GM21786 (cell line): ENCODE results near the gene SNUPN.
"Not testable (repeated sequence)": the region's sequence is repeated elsewhere in the genome, so short reads cannot be mapped to it uniquely, and the experiment has no call there.

Source experiments
- ATAC-seq: cut with Tn5 transposase; IDR thresholded peaks from one replicate; pipeline ENCODE4 v1.9.1; 2021; ENCODE audit not compliant: unreplicated experiment

Gene SNUPN

DNA sequence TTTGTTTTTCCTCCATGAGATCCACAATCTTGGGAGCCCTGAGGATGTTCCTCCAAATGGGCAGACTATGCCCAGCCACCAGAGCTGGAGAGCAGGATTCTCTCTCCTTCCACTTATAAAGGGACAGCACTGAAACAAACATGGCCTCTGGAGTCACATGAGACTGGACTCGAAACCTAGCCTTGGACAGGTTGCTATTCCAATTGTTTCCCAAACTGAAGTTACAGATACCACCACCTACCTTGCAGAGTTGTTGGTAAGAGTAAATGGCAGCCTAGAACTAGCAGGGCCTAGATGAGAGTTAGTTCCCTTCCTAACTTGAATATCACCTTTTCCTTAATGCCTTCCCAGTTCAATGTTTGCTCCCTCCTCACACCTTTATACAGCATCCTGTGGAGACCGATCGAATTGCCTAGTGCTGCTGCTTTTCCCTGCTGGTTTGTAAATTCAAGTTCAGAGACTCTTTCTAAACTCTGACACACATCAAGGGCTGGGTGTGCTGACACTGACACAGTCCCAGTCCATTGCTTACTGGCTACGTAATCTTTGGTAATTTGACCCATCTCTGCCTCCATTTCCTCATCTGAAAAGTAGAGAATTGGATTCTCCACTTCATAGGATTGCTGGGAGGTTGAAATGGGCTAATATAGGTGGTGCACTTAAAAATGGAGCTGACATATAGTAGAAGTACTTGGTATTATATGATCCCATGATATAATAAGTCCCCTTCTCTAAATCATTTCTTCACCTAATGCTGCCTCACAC is 11.9 kb upstream of the SNUPN start:
- no peak for ATAC-seq

DNA sequence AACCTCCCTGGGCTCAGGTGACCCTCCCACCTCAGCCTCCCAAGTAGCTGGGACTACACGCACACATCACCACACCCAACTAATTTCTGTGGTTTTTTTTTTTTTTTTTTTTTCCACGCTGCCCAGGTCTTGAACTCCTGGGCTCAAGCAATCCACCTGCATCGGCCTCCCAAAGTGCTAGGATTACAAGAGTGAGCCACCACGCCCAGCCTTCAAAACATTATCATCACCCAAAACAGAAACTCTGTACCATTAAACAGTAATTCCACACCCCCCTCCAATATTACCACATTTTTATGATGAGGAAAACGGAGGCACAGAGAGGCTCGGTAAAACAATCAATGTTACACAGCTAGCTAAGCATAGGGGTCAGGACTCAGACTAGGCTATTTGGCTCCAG is 10.5 kb upstream of the SNUPN start:
- no peak for ATAC-seq

DNA sequence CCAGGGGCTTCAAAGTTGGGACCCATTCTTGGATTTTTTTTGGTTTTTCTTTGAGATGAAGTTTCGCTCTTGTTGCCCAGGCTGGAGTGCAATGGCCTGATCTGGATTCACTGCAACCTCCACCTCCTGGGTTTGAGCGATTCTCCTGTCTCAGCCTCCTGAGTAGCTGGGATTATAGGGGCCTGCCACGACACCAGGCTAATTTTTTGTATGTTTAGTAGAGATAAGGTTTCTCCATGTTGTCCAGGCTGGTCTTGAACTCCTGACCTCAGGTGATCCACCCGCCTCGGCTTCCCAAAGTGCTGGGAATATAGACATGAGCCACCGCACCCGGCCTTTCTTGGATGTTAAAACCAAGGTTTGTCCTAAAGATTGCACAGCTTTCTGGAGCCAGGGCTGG is 8.4 kb upstream of the SNUPN start:
- not testable (repeated sequence) for ATAC-seq

DNA sequence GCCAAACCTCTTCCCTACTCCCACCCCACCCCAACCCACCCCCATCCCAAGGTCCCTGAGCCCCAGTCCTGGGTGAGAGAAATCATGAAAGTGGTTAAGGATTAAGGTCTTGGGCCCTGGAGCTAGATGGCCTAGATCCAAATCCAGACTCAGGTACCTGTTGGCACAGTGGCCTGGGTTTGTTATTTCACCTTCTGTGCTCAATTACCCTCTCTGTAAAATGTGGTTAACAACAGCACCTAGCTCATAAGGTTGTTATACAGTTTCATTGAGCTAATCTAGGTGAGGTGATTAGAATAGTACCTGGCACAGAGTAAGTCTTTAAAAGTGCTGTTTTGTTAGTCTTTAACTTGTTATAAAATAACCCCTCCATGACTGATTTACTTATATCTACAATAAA is 6.4 kb upstream of the SNUPN start:
- ATAC-seq, result no peak

DNA sequence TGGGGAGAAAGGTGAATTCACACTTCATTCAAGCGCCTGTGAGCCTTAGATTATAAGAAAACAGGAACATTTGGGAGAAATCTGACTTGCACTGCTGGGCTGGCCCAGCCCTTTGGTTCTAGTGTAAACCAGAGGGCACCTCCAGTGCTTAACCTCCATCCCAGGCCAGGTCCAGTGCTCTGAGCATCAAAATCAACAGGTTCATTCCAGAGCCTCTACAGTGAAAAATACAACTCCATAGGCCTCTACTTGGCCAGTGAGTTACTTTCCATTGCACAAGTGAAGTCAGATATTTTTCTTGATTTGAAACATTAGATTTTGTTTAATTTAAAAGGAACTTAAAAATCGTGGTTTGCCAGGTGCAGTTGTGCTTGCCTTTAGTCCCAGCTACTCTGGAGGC is 3.0 kb downstream of the SNUPN start:
- no peak for ATAC-seq

- ATAC-seq, result no peak
Observed at GRCh38 chr15:75620841-75621391, 4.6 kb downstream of the SNUPN start.

DNA sequence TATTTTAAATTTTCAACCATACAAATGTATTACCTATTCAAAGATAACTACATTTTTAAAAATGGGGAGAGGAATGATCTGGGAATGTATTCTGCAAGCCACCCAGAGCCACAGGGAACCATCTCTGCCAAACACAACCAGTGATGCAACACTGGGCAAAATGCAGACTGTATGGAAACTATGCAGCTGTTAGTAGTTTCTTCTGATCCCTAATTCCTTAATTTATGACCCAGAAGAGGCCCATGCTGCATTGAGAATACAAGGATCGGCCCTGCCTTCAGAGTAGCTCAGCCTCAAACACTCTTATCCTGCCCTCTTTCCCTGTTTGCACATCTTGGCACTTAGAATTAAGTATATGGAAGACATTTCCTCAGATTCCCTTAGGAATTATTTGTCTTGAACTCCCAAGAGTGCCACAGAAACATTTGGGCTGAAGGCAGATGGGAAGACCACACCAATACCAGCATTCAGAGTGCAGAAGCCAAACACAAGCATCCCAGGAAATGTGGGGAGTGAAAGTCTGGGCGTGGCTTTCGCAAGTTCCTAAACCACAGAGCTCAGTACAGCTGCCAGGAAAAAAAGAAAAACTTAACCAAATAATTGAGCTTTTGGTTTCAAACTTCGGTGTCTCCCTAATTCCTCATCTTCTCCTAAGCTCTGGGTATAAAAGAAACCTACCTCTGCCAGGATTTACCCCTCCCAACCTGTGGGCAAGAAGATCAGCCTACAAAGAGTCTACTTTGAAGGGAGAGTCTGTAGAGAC is 5.3 kb downstream of the SNUPN start:
- ATAC-seq, result no peak

- ATAC-seq, result no peak
Observed at GRCh38 chr15:75616766-75617165, 8.8 kb downstream of the SNUPN start.

- ATAC-seq, result no peak
Observed at GRCh38 chr15:75606711-75607699, 18.5 kb downstream of the SNUPN start.

GRCh38 chr15:75606026-75606425 is 19.5 kb downstream of the SNUPN start:
- no peak for ATAC-seq

GRCh38 chr15:75599401-75599800 is 26.1 kb downstream of the SNUPN start:
- no peak for ATAC-seq

DNA sequence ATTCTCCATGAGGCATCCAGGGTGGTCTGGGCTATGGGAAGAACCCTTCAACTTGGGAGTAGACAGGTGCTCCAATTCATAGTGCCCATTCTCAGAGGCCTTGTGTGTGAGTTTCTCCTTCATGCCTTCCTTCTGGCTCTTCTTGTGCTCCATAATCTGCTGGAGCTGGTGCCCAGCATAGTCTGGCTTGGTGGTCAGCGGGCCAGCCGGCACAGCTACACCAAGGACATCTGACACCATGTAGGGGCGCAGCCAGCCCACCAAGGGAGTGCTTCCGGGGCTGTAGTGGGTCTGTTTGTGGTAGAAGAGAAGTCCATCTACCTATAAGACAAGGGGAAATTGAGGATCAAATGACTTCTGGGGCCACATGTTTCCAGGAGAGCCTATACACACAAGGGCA is 27.2 kb downstream of the SNUPN start:
- ATAC-seq, result no peak

GRCh38 chr15:75597667-75598341 is 27.7 kb downstream of the SNUPN start:
- no peak for ATAC-seq

- no peak for ATAC-seq
Observed at GRCh38 chr15:75596703-75597345, 28.7 kb downstream of the SNUPN start.

GRCh38 chr15:75594276-75594675 is 31.2 kb downstream of the SNUPN start:
- ATAC-seq, result no peak

DNA sequence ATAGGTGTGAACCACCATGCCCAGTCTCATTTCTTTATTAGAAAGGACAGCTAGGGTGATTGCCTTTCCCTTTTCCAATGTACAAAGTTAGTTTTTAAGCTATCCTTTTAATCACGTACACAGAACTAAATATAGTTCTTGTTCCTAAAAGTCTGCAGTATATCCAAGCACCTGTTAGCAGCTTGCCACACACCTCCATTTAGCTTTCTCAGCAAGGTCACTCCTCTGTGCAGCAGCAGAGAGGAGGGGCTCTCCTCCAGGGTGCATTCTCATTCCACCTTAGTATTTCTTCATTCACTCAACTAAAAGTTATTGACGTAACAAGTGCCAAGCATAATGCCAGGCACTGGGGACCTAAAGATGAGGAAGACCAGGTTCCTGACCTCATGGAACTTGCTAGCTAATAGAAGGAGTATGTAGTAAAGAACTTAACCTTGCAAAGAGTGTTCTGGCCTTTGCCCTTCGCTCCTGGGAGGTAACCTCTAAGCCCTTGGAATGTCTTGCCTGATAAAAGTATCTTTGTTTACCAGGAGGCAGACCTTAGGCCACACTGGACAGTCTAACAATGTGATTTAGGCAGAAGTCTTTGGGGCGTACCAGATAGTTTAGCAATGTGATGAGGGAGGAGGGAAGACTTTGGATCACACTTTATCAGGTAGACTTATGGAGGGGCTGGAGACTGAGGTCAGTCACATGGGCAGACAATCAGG is 33.7 kb downstream of the SNUPN start:
- no peak for ATAC-seq

DNA sequence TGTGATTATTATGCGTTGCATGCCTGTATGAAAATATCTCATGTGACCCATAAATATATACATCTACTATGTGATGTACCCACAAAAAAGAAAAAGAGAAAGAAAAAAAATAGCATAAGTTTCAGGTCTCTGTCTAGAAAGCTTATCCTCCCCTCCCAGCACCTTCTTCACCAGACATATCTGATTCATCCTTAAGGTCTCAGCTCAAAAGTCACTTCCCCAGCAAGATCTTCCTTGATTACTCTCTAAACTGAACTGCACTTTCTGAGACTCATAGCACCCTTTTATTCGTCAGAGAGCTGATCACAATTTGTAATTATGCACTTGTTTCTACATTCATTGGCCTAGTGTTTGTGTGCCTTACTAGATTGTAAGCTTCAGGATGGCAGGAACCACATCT is 35.3 kb downstream of the SNUPN start:
- no peak for ATAC-seq

- ATAC-seq, result no peak
Observed at GRCh38 chr15:75589071-75589470, 36.5 kb downstream of the SNUPN start.

- not testable (repeated sequence) for ATAC-seq
Observed at GRCh38 chr15:75586422-75586821, 39.1 kb downstream of the SNUPN start.
